Measurements from ENCODE around the gene RBMS3.
"Not testable (repeated sequence)": the region's sequence is repeated elsewhere in the genome, so short reads cannot be mapped to it uniquely, and the experiment has no call there.

Gene RBMS3

DNA sequence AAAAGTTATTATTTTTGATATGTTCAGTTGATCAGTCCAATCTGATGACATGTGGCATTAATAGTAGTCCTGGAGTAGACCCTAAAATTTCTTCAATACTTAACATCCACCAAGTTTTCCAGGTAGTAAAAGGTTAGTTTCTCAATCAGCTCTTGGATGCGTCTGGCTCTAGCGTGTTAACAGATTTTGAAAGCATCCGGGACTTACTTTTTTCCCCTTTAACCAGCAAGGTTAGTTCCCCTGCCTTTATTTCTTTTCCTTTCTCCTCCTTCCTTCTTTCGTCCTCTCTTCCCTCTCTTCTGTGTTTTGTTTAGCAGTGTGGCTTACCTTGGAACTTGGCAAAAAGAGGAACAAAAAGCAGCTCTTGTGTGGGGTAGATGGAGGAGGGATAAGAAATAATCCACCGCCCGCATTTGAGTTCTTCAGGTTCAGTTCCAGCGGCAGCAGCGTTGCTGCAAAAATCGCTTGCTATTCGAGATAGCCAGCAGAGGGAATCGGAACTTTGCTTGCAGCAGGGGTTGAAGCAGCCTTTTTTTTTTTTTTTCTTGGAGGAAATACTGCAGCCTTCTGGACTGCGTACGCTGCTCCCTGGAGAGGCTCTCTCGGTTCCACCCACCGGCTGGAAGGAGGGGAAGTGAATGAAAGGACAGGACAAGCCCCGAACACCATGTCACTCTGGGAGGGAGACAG, at the start of gene RBMS3:
Gene RBMS3, plus strand, starts transcription at position 668 of the 690 bp plus-strand sequence.
- DNase-seq (ENCODE audit: low spot score), result peak; percentile 28

DNA sequence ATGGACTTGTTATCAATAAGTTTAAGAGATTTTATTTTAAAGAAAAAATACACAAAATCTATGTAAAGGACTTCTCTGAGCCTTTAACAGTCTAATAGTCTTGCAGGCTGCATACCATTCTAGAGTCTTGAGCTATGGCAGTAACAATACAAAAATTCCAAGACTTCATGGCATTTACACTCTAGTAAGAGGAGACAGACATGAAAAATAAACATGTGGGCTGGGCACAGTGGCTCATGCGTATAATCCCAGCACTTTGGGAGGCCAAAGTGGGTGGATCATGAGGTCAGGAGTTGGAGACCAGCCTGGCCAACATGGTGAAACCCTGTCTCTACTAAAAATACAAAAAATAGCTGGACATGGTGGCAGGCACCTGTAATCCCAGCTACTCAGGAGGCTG, 47.7 kb upstream of the RBMS3 start:
- not testable (repeated sequence) for DNase-seq (ENCODE audit: low spot score)

DNA sequence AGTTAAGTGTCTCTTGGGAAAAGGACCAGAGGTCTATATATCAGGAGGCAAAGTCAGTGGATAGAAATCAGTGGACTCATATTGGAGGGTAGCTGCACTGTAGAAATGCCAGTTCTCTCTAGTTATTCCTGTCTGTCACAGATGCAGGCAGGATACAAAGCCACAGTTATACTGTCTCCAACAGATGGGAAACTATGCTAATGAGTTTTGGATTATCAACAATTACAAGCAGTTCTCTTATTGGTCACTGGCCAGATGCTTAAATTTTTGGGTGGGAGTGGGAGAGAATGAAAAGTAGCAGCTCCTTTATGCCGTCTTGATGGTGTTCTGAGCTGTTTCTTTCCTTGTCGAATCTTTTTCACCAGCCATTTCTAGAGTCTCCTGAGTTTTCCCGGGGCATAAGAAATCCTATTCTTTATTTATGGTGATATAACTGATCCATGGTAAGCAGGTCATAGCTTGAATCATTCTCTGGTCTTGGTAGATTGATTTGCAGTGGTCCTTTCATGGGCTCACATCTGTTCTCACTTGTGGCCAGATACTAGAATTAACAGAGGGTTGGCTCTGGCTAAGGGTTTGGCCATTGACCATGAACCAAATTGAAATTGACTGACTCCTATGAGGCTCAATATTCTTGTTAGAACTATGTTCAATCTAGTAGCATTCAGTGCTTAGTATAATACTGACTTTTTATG, 44.6 kb upstream of the RBMS3 start:
- DNase-seq (ENCODE audit: low spot score), result no peak

DNA sequence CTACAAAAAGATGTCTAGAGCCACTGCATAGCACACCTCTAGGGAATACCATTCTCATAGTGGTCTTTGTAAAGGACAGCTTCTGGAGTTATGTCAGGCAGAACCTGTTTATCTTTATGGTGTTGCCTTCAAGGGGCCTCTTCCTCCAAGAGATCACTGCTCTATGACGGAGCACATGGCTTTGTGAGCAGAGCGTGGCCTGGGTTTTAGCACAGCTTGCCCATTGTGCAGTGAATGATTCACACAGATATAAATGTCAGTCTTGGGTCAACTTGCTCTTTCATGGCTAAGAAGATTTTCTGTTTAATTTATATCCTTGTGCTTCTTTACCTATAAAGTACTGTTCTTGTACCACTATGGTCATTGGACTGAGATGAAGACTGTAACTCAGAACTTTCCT, 41.5 kb upstream of the RBMS3 start:
- no peak for DNase-seq (ENCODE audit: low spot score)

DNA sequence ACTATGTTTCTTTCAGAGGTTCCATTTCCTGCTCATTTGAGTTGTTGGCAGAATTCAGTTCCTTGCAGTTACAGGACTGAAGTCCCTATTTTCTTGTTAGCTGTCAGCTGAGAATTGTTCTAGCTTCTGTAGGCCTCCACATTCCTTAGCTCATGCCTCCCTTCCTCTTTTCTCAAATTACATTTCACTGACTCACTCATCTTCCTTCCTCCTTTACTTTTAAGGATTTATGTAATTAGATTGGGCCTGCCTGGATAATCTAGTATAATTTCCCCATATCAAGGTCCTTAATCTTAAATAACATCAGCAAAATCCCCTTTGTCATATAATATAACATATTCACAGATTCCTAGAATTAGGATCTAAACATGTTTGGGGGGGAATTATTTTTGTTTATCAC, 40.6 kb upstream of the RBMS3 start:
- DNase-seq (ENCODE audit: low spot score), result no peak

DNA sequence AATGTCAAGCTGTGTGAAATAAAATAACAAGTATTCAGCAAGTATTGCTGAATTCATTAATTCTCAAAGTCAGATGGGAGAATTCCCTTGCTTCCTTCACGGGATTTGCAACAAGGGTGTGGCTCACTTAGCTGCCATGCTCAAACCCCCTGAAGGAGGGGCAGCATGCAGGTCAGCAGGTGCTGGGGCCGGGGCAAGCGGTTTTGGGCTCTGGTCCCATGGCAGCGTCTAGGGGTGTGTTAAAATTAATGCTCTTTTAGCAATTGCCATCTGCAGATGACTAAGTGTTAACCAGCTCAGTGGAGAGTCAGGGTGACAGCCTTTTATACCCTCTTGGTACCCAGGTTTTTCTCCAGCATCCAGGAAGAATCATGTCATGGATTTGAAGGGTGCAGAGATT, 40.0 kb upstream of the RBMS3 start:
- no peak for DNase-seq (ENCODE audit: low spot score)

DNA sequence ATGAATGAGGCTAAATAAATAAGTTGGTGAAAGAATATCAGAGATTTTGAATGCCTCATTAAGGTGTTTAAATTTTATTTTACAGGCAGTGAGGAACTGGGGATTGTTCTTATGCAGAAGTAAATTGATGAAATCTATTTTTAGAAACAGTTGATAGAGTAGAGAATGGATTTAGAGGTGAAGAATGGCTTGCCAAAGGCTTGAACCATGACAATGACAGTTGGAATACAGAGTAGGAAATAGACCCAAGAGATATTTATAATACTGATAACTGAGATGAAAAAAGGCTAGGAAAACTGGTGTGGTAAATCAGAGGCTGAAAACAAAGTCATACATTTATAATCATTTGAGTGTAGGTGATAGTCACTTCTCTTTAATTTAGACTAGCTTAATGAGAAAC, 39.0 kb upstream of the RBMS3 start:
- DNase-seq (ENCODE audit: low spot score), result no peak

DNA sequence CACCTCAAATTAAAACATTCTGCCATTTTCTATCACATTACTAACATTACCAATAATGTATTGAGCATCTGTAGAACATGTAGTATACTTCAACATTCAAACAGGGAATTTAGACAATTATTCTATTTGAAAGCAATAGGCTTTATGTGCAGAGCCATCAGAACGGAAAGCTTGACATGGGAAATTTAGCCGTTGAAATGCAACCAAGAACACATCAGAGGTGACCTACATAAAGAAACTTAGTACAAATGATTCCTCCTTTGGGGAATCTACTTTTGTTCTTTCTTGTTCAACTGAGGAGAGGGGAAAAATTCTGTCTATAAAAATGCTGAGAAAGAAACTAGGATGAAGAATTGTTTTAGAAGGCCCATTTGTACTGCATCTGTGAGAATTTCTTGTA, 38.6 kb upstream of the RBMS3 start:
- no peak for DNase-seq (ENCODE audit: low spot score)

DNA sequence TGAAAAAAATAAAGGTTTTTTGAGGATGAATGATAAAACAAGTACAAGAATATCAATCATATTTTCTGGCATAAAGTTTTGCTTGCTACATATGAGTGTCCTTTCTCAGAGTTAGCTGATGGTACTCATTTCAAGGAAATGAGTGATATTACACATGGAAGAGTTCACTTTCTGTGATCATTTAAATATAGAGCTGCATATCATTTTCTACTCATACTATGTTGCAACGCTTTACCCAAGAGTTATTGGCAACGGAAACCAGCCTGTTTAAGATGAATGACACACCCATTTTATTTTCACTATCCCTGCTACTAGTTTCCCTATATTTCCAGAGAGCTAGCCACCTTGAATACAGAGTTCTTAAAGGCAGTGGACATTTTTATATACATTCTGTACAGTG, 35.4 kb upstream of the RBMS3 start:
- no peak for DNase-seq (ENCODE audit: low spot score)

DNA sequence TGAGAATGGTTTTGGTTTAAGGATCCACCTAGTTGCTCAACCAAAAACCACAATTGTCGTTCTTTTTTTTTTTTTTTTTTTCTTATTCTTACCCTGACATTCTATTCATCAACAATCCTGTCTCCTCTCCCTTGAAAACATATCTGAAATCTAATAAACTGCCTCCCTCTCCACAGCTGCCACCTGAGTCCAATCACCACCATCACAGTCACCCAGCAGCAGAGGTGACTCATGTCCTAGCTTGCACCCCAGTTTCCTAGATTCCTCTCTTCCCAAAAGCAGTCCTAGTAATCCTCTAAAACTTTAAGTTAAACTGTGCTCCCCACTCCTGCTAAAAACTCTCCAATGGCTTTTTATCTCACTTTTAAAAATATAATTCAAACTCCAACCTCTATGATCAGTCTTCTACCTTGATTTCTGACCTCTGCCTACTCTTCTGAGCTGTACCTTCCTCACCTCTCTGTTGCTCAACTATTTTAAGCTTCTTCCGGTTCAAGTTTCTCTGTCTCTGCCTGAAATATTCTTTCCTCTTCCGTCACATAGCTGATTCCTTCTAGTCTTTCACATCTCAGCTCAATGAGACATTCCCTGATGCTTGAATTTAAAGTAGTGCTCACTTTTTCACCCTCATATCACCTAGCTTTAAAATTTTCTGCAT, 33.7 kb upstream of the RBMS3 start:
- DNase-seq (ENCODE audit: low spot score), result no peak

DNA sequence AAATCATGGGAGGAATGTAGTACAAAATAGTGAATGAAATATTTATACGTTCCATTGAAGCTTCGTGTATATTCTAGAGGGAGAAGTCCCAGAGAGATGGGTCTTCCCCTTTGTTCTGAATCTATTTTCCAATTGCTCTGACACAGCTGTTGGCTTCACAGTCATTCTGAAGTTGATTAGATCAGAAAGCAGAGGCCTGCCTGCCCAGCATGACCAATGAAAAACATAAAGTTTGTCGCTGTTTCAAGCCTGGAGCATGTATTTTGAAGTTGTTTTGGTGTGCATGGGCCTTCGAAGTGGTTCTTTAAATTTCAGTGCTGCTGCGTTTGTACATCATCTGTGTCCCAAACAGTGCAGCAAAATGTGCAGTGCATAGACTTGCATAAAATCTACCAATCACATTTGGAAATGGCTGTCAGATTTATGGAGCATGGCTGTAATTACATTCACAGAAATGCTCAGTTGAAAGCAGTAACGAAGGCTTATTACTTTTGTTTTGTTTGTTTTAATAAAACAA, 31.0 kb upstream of the RBMS3 start:
- DNase-seq (ENCODE audit: low spot score), result no peak

DNA sequence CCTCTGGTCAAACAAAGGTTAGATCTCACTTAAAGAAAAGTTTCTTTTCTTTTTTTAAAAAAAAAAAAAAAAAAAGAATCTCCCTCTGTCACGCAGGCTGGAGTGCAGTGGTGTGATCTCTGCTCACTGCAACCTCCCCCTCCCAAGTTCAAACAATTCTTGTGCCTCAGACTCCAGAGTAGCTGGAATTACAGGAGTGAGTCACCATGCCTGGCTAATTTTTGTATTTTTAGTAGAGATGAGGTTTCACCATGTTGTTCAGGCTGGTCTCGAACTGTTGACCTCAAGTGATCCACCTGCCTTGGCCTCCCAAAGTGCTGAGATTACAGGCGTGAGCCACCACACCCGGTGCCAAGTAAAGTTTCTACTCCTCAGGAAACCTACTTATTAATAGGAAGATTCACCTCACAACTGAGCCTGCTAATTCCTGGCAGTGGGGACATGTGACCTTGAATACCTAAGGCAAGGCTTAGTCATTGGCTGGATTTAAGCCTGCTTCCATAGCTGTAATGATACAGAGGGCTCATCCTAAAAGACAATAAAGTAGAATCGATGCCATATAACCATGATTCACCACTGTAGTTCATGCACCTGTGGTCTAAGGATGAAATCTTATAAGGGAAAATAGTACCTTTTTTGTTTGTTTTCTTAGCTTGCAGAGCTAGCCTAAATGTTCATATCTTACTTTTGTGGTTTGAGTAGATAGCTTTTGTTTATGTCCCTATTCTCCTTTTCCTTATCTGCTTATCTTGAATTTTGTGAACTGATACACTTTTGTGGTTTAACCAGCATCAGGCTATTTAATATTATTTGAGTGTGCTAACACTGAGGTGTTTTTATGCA, 24.8 kb upstream of the RBMS3 start:
- DNase-seq (ENCODE audit: low spot score), result no peak

DNA sequence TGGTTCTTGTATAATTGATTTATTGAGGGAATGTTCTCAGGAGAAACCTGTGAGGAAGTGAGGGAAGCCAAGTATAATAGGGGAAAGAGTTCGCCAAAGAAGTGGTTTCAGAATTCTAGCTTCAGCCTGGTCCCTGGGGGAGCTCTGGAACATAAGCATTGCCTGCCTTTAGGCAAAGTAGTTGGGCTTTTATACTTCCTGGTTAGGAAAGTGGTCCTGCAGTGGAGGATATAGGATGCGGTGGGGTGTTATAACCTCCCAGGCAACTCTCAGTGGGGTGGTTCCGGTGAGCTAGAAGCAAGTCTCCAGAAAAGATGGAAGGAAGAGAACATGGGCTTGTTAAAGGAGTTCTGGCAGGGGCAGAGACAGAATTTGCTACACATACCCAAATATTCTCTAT, 22.7 kb upstream of the RBMS3 start:
- DNase-seq (ENCODE audit: low spot score), result no peak

DNA sequence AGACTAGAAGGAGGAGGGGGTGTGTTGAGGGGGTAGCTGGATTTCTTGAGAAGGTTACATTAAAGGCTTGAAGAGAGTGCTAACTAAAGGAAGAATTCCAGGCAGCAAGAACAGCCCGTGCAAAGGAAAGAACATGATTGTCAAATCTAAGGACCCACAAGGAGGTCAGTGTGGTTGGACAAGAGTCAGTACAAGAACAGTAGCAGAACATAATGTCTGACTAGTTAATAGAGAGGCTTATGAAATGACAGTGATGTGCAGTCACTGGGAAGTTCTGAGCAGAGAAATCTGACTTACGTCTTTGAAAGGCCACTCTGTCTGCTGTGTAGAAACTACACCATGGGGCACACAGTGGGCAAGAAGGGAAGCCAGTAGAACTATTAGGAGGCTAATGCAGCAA, 19.8 kb upstream of the RBMS3 start:
- DNase-seq (ENCODE audit: low spot score), result no peak

DNA sequence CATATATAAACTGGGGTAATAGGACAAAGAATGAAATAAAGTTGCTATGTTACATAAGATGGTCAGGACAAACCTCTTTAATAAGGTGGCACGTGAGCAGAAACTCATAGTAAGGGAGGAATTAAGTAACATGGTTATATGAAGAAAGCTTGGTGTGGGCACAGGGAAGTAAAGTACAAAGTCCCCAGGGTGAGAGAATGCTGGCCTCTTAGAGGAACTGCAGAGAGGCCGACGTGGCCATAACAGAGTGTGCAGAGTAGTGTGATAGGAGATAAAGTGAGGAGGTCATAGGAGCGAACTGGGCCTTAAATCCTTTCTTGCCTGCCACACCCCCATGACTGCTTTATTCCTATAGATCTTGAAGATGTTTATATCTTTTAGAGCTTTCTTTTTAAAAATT, 17.4 kb upstream of the RBMS3 start:
- no peak for DNase-seq (ENCODE audit: low spot score)

DNA sequence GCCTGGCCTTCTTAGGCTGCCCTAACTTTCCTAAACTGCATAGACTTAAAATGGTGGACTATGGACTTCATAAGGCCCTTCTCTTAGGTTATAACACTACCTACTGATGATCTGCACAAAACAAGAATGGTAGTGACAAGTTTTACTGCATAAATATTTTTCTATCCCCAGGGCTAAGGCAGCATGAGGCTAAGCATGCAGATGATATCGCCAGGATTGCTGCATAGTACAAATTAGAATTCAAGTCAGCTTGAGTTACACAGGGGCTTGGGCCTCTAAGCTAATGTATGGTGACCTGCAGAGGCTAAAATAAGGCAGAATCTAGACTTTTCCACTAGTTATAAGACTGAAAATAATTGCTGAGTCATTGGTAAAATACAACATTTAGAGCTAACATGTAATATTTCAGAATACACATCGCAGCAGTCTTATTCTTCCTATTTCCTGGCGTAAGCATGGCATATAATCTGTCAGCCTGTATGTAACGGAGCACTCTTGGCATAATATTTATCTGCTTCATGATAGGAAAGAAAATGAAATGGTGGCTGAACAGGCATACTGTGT, 15.3 kb upstream of the RBMS3 start:
- DNase-seq (ENCODE audit: low spot score), result no peak

DNA sequence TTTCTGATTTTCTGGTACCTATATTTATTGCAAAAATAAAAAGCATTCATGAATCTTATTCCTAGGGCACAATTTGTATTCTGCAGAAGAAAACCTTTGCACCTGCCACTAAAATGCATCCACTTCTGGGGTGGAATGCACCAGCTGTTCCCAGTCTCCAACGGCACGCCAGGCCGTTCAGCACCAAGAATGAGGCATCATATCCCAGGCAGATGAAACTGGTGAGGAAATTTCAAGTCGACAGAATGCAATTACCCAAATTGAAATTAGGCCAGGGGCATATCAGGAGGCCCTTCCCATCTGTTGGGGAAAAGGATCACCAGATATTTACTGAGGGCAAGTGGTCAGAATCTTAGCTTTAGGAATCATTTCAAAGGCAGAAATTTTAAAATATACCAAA, 13.6 kb upstream of the RBMS3 start:
- peak; percentile 33 for DNase-seq (ENCODE audit: low spot score)

DNA sequence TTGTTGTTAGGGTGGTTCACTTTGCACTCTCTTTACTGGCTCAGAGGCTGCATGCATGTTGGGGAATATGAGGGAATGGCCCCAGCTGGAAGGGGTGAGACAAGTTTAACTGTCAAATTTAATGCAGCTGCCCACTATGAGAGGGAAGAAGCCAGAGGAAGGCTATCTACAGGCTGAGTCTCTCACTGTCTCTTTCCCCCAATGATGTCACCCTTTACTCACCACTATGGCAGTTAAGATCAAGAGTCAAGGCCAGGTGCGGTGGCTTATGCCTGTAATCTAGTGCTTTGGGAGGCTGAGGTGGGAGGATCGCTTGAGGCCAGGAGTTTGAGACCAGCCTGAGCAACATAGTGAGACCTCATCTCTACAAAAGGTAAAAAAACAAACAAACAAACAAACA, 12.2 kb upstream of the RBMS3 start:
- DNase-seq (ENCODE audit: low spot score), result no peak

DNA sequence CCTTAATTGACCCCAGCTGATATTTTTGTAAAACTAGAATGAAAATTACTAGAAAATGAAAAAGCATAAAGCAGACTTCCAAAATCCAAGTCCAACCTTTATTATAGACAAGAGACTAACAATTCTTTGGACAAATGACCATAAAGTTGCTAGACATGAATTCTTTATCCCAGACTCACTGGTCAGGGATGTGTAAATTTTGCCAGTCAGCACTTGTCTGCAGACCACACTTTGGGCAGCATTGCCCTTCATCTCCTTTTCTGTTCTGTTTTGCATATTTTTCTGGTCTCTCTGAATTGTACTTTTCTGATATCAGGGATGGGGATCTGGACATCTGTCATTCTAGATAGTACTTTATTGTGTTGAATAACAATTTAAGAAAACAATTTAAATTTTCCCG, 10.1 kb upstream of the RBMS3 start:
- no peak for DNase-seq (ENCODE audit: low spot score)

DNA sequence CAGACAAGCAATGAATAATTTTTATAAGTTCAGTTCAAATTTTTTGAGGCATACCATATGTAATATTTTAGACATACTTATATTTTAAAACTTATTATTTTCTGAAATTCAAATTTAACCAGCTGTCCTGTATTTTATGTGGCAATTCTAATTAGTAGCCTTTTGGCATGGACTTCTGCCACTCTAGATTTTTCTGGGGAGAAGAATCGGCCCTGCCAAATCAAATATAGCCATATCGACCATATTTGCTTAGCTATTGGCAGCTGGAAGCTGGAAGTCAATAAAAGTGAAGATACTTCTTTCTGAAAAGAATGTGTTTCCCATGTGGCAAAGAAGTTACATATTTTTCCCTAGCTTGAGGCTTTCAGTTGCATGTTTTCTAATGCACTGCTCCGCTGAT, 9.4 kb upstream of the RBMS3 start:
- no peak for DNase-seq (ENCODE audit: low spot score)

DNA sequence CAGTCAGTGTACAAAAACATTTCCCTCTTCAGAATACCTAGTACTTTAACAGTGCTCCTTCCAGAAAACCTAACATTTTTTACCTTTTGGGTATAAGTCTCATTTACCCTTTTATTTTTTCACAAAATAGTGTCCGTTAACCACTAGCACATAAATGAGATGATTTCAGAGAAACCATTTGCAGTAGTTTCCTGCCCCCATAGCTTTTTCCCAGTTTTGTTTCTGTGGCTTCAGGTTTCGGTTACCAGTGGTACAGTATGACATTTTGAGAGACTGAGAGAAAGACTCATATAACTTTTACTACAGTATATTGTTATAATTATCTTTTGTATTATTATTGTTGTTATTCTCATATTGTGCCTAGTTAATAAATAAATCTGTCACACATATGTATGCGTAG, 6.2 kb upstream of the RBMS3 start:
- DNase-seq (ENCODE audit: low spot score), result no peak

DNA sequence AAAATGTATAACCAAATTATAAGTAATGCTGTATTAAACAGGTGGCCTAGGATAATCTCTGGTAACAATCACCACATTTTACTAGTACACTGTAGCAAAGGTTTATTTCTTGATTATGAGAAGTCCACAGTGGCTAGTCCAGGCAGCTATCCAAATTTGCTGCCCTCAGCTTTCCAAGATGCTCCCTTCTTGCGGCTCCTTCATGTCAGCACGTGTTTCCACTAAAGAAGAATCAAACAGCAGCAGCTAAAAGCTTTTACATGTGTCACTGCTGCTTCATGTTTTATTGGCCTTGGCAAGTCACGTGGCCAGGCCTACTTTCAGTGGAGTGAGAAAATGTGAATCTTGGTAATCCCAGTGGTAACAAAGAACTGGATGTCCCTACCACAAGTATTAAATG, 5.6 kb upstream of the RBMS3 start:
- no peak for DNase-seq (ENCODE audit: low spot score)
